Upper lobe of right lung (tissue), 1 donor: Measurements from ENCODE around the gene CDC7. TPM values are rescaled to one million over a fixed set of nuclear protein-coding genes. Genes with fewer than 3 reads are reported as not detected.

Source experiments
- ATAC-seq: fragments of 200-7000 bp; cut with Tn5 transposase; one replicate; pipeline ENCODE4 v1.9.1; 2020; ENCODE audit warnings: mild to moderate bottlenecking, moderate library complexity
- DNase-seq: peaks from one replicate; pipeline ENCODE4 v3.0.0-alpha.2; 2020
- H3K27ac ChIP-seq: fragments of 200-600 bp; one replicate; pipeline ENCODE4 v1.8.0; 2022
- H3K27me3 ChIP-seq: fragments of 200-600 bp; one replicate; pipeline ENCODE4 v1.8.0; 2022; ENCODE audit warnings: mild to moderate bottlenecking
- H3K36me3 ChIP-seq: fragments of 200-600 bp; one replicate; pipeline ENCODE4 v1.8.0; 2022
- H3K4me1 ChIP-seq: fragments of 200-600 bp; one replicate; pipeline ENCODE4 v1.8.0; 2022
- H3K4me3 ChIP-seq: fragments of 200-600 bp; one replicate; pipeline ENCODE4 v1.8.0; 2022; ENCODE audit warnings: mild to moderate bottlenecking
- H3K9me3 ChIP-seq: fragments of 200-600 bp; one replicate; pipeline ENCODE4 v1.8.0; 2022
- intact Hi-C: fragments of 100-400 bp; cut with DNase I; formaldehyde crosslinking; loops from one replicate; pipeline ENCODE4 v1.11.0; 2022
- total RNA-seq: library from RNA; stranded (reverse); fragmentation: NEBNext Ultra II Directional; extraction: Animal tissue kit (Norgen Biotek cat#: 25700); gene quantifications from one replicate; pipeline ENCODE4 v1.2.1, GENCODE V29; 2021
- TF ChIP-seq, protein P1 (sequence below): fragments of 200-600 bp; IDR thresholded peaks from one replicate; pipeline ENCODE4 v1.8.0; 2022; ENCODE audit warnings: antibody characterized with exemption
- donor health status: DM: no; HTN: yes; CAD: no; lungs with severe emphysema.

CDC7 gene
- total RNA-seq, 1 donor from 2014 or later: 4.3 TPM

DNA sequence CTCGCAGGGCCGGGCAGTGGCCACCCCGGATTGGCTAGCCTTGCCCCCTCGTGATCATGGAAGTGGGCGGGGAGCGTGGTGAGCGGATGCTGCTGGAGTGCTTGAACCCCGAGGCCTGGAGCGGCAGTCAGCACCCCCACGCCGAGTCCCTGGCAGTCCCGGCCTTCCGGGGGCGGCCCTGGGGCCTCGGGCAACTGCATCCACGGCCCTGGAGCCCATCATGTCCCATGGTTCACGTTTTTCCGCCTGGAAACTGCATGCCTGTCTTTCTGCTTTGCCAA is 45.6 kb downstream of the CDC7 start:
- H3K9me3 ChIP-seq: no peaks in the 10 kb centered on the region
- no peaks in the 10 kb centered on the region for H3K27me3 ChIP-seq
- peak; percentile 21 for ATAC-seq
- TF ChIP-seq, protein P1, sequence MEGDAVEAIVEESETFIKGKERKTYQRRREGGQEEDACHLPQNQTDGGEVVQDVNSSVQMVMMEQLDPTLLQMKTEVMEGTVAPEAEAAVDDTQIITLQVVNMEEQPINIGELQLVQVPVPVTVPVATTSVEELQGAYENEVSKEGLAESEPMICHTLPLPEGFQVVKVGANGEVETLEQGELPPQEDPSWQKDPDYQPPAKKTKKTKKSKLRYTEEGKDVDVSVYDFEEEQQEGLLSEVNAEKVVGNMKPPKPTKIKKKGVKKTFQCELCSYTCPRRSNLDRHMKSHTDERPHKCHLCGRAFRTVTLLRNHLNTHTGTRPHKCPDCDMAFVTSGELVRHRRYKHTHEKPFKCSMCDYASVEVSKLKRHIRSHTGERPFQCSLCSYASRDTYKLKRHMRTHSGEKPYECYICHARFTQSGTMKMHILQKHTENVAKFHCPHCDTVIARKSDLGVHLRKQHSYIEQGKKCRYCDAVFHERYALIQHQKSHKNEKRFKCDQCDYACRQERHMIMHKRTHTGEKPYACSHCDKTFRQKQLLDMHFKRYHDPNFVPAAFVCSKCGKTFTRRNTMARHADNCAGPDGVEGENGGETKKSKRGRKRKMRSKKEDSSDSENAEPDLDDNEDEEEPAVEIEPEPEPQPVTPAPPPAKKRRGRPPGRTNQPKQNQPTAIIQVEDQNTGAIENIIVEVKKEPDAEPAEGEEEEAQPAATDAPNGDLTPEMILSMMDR: no peak
- intact Hi-C loops: no loop called here
- H3K4me1 ChIP-seq: no peaks in the 10 kb centered on the region
- no peak overlapping the region for H3K4me3 ChIP-seq
- H3K36me3 ChIP-seq: no peaks in the 10 kb centered on the region
- no peak overlapping the region for H3K27ac ChIP-seq
- no peak for DNase-seq

DNA sequence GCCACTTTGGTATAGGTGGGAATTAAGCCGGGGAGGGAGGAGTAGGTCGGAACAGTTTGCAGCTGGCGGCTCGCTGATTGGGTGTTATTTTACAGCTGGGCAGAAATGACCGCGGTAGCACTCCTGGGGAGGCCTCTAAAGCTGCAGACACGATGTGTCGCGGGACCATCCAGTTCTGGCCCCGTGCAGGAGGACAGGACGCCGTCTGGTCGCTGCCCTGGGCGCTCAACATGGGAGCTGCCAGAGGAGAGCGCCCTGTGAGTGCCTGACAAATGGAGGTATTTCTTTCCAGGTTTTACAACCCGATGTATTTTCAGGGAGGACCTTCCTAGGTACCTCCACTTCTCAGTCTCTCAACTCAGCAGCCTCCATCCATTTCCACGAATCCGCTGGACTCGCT is 46.2 kb downstream of the CDC7 start:
- Histone ChIP-seq H3K9me3 (no peaks in the 10 kb centered on the region), H3K4me1 (no peaks in the 10 kb centered on the region), H3K27ac (no peak overlapping the region), H3K27me3 (no peaks in the 10 kb centered on the region), H3K4me3 (no peak overlapping the region), H3K36me3 (no peaks in the 10 kb centered on the region)
- intact Hi-C loops: no loop called here
- TF ChIP-seq, protein P1: no peak
- ATAC-seq (peak; percentile 30), DNase-seq (no peak)

DNA sequence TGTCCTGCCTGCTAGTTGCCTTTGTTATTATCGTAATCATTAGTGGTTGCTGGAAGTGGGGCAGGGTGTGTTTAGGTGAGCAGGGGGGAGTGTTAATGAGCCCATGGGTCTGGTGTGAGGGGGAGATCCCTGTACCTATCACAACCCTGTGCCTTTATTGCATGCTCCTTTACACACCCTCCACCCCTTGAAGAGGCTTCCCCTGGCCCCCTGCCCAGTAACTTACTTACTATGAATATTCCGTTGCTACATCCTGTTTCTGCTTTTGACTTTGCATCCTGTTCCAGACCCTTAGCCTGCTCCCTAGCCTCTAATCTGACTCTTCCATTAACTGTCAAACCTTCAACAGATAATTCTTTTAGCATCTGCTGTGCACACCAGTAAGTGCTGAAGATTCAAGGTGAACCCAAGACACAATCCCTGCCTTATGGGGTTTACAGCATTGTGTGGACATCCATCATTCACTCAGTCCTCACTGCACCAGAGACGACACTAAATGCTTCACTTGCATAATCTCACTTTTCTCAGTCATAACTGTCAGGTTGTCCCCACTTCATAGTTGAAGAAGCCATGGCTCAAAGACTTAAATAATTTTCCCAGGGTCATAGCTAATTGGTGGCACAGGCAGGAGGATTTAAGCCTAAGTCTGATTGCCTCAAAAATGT is 47.9 kb downstream of the CDC7 start:
- Histone ChIP-seq H3K4me3 (no peak overlapping the region), H3K4me1 (peaks cover 15% of the 10 kb centered on the region), H3K36me3 (no peaks in the 10 kb centered on the region), H3K27ac (no peak overlapping the region), H3K27me3 (no peaks in the 10 kb centered on the region), H3K9me3 (no peaks in the 10 kb centered on the region)
- no peak for DNase-seq
- TF ChIP-seq, protein P1: no peak
- peak; percentile 35 for ATAC-seq
- intact Hi-C loops: no loop called here

DNA sequence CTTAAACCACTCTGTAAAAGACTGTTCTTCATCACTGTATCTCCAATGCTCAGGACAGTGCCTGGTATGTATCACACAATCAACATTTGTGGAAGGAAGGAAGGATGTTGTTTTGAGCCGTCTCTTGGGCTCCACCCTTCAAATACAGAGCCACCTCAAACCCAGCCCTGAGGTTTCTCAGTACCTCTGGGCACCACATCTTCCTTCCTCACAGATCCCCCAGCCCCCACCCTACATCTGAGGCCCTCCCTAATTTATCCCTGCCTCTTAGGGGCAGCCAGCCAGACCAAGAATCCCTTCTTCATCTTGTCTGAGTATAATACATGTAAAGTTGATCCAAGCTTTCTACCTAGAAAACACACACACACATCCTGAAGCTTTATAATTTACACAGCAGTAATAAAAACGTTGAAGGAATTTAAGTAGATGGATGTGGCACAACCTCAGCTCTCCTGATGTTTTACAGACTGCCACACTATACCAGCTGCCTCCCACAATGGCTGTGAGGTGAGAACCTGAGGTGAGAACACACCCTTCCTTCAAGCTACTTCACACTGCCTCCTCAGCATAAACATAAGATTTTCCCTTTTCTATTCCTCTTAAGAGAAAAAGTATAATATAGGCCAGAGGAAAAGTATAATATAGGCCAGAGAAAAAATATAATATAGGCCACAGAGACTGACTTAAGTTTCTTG is 48.5 kb downstream of the CDC7 start:
- Histone ChIP-seq H3K36me3 (no peaks in the 10 kb centered on the region), H3K4me3 (no peak overlapping the region), H3K9me3 (no peaks in the 10 kb centered on the region), H3K27me3 (no peaks in the 10 kb centered on the region), H3K27ac (no peak overlapping the region), H3K4me1 (peaks cover 19% of the 10 kb centered on the region)
- ATAC-seq (peak; percentile 39), DNase-seq (no peak)
- TF ChIP-seq, protein P1: no peak
- intact Hi-C loops: no loop called here

DNA sequence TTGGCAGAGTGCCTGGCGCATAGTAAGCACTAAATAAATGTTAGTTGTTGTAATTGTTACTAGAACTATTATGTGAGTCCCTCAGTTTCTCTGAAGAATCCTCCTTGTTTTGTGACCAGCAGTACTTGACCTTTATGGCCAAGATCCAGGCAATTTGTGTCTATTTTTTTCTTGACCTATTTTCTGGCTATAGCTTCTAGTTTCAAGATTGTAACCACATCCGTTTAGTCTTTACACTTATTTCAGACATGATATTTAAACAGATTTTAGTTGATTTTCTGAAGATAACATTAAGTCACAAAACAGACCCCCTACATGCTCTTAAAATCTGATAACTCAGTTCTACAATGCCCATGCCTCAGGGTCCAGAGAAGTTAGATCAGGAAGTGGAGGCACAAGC is 50.3 kb downstream of the CDC7 start:
- Histone ChIP-seq H3K9me3 (no peaks in the 10 kb centered on the region), H3K4me3 (no peak overlapping the region), H3K36me3 (no peaks in the 10 kb centered on the region), H3K27ac (no peak overlapping the region), H3K27me3 (no peaks in the 10 kb centered on the region), H3K4me1 (peaks cover 34% of the 10 kb centered on the region)
- DNase-seq (no peak), ATAC-seq (no peak)
- TF ChIP-seq, protein P1: no peak
- intact Hi-C loops: no loop called here
